IMR-90 (cell line): ENCODE data around the gene POLR2E.

ENCODE experiments used
- BHLHE40 ChIP-seq: fragments of 150-350 bp; IDR thresholded peaks from 2 replicates; pipeline ENCODE4 v1.6.1; 2016; ENCODE audit warnings: mild to moderate bottlenecking, low read depth, low read length
- CEBPB ChIP-seq: IDR thresholded peaks from 2 replicates; pipeline ENCODE4 v1.6.1; 2012; ENCODE audit warnings: low read depth, low read length, improper control_type of control experiment
- FOS ChIP-seq: fragments of 150-350 bp; IDR thresholded peaks from 2 replicates; pipeline ENCODE4 v1.6.1; 2016; ENCODE audit warnings: low read depth, low read length
- MAFK ChIP-seq: IDR thresholded peaks from 2 replicates; pipeline ENCODE4 v1.6.1; 2012; ENCODE audit warnings: low read depth, low read length, improper control_type of control experiment
- MXI1 ChIP-seq: IDR thresholded peaks from 2 replicates; pipeline ENCODE4 v1.6.1; 2012; ENCODE audit warnings: low read depth, mild to moderate bottlenecking, low read length, moderate library complexity, borderline replicate concordance
- POLR2A ChIP-seq: IDR thresholded peaks from 2 replicates; pipeline ENCODE4 v1.6.1; 2012; ENCODE audit warnings: mild to moderate bottlenecking, low read depth, low read length
- RAD21 ChIP-seq: IDR thresholded peaks from 2 replicates; pipeline ENCODE4 v1.6.1; 2012; ENCODE audit warnings: low read length, improper control_type of control experiment
- RCOR1 ChIP-seq: IDR thresholded peaks from 2 replicates; pipeline ENCODE4 v1.6.1; 2012; ENCODE audit warnings: mild to moderate bottlenecking, low read length, improper control_type of control experiment; ENCODE audit not compliant: insufficient replicate concordance
- RFX5 ChIP-seq: IDR thresholded peaks from 2 replicates; pipeline ENCODE4 v1.8.0; 2012; ENCODE audit warnings: low read depth, mild to moderate bottlenecking, low read length, moderate library complexity
- USF2 ChIP-seq: fragments of 150-350 bp; IDR thresholded peaks from 2 replicates; pipeline ENCODE4 v1.6.1; 2017; ENCODE audit warnings: mild to moderate bottlenecking, antibody characterized with exemption, low read length, low read depth
- TF ChIP-seq, protein P1 (sequence below): conservative IDR thresholded peaks from 2 replicates; pipeline ENCODE4 v1.5.1; 2012; ENCODE audit warnings: mild to moderate bottlenecking, low read depth, low read length, improper control_type of control experiment
- TF ChIP-seq, protein P2 (sequence below): fragments of 150-350 bp; IDR thresholded peaks from 2 replicates; pipeline ENCODE4 v1.6.1; 2016; ENCODE audit warnings: low read depth, mild to moderate bottlenecking, low read length, moderate library complexity, borderline replicate concordance

GRCh38 chr19:1101337-1101698 lies 6.1 kb upstream of the POLR2E start:
- TF ChIP-seq RCOR1 (no peak), POLR2A (no peak), BHLHE40 (no peak), MXI1 (no peak), FOS (no peak), RFX5 (no peak), CEBPB (peak; percentile 0; the same call in 1 of the 2 replicates), RAD21 (no peak), USF2 (no peak), MAFK (no peak)
- TF ChIP-seq, protein P1, sequence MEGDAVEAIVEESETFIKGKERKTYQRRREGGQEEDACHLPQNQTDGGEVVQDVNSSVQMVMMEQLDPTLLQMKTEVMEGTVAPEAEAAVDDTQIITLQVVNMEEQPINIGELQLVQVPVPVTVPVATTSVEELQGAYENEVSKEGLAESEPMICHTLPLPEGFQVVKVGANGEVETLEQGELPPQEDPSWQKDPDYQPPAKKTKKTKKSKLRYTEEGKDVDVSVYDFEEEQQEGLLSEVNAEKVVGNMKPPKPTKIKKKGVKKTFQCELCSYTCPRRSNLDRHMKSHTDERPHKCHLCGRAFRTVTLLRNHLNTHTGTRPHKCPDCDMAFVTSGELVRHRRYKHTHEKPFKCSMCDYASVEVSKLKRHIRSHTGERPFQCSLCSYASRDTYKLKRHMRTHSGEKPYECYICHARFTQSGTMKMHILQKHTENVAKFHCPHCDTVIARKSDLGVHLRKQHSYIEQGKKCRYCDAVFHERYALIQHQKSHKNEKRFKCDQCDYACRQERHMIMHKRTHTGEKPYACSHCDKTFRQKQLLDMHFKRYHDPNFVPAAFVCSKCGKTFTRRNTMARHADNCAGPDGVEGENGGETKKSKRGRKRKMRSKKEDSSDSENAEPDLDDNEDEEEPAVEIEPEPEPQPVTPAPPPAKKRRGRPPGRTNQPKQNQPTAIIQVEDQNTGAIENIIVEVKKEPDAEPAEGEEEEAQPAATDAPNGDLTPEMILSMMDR: no peak
- TF ChIP-seq, protein P2, sequence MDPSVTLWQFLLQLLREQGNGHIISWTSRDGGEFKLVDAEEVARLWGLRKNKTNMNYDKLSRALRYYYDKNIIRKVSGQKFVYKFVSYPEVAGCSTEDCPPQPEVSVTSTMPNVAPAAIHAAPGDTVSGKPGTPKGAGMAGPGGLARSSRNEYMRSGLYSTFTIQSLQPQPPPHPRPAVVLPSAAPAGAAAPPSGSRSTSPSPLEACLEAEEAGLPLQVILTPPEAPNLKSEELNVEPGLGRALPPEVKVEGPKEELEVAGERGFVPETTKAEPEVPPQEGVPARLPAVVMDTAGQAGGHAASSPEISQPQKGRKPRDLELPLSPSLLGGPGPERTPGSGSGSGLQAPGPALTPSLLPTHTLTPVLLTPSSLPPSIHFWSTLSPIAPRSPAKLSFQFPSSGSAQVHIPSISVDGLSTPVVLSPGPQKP: no peak
